MM.1S (cell line): ENCODE data around the gene TMEM30B.

Source experiments
- DNase-seq: peaks from one replicate; pipeline ENCODE4 v3.0.0-alpha.2; 2015
- H2AFZ ChIP-seq: fragments of 300-600 bp; sonication (generic); 2 replicates; pipeline ENCODE4 v1.6.0; 2016; ENCODE audit warnings: antibody characterized with exemption, low read length
- H3F3A ChIP-seq: fragments of 300-600 bp; sonication (generic); 2 replicates; pipeline ENCODE4 v1.6.1; 2016; ENCODE audit warnings: mild to moderate bottlenecking, antibody characterized with exemption, low read length, moderate library complexity, mixed read lengths; ENCODE audit not compliant: insufficient read depth
- H3K27ac ChIP-seq: fragments of 300-600 bp; sonication (generic); 2 replicates; pipeline ENCODE4 v1.5.1; 2016; ENCODE audit warnings: mild to moderate bottlenecking, low read length
- H3K27me3 ChIP-seq: fragments of 300-600 bp; sonication (generic); replicated peaks from 2 replicates; pipeline ENCODE4 v1.6.0; 2016; ENCODE audit warnings: low read length; ENCODE audit not compliant: insufficient read depth
- H3K36me3 ChIP-seq: fragments of 300-600 bp; sonication (generic); replicated peaks from 2 replicates; pipeline ENCODE4 v1.6.1; 2016; ENCODE audit warnings: mild to moderate bottlenecking, low read length, mixed read lengths; ENCODE audit not compliant: insufficient read depth
- H3K4me1 ChIP-seq: fragments of 300-600 bp; sonication (generic); 2 replicates; pipeline ENCODE4 v1.6.1; 2016; ENCODE audit warnings: low read length, mixed read lengths
- H3K4me2 ChIP-seq: fragments of 300-600 bp; sonication (generic); 2 replicates; pipeline ENCODE4 v1.6.0; 2016; ENCODE audit warnings: low read depth, low read length
- H3K4me3 ChIP-seq: fragments of 300-600 bp; sonication (generic); 2 replicates; pipeline ENCODE4 v1.5.1; 2016; ENCODE audit warnings: low read length, mixed read lengths
- H3K79me2 ChIP-seq: fragments of 300-600 bp; sonication (generic); 2 replicates; pipeline ENCODE4 v1.6.1; 2016; ENCODE audit warnings: mixed run types, low read length, mixed read lengths
- H3K9ac ChIP-seq: fragments of 300-600 bp; sonication (generic); 2 replicates; pipeline ENCODE4 v1.6.1; 2016; ENCODE audit warnings: low read length, mixed read lengths
- H3K9me2 ChIP-seq: fragments of 300-600 bp; sonication (generic); replicated peaks from 2 replicates; pipeline ENCODE4 v1.6.1; 2016; ENCODE audit warnings: mild to moderate bottlenecking, low read length, mixed read lengths; ENCODE audit not compliant: insufficient read depth
- H3K9me3 ChIP-seq: fragments of 300-600 bp; sonication (generic); replicated peaks from 2 replicates; pipeline ENCODE4 v1.6.1; 2016; ENCODE audit warnings: mild to moderate bottlenecking, low read length, mixed read lengths; ENCODE audit not compliant: insufficient read depth
- H4K20me1 ChIP-seq: fragments of 300-600 bp; sonication (generic); 2 replicates; pipeline ENCODE4 v1.6.1; 2016; ENCODE audit warnings: mild to moderate bottlenecking, low read length, moderate library complexity, mixed read lengths; ENCODE audit not compliant: insufficient read depth
- CTCF ChIP-seq: fragments of 300-600 bp; sonication (generic); IDR thresholded peaks from 2 replicates; pipeline ENCODE4 v1.5.1; 2016; ENCODE audit warnings: antibody characterized with exemption, low read length, mixed read lengths
- EZH2 ChIP-seq: fragments of 300-600 bp; sonication (generic); optimal IDR thresholded peaks from 2 replicates; pipeline ENCODE3; 2017; ENCODE audit warnings: low read depth, mild to moderate bottlenecking, antibody characterized with exemption, low read length, mixed read lengths
- EZH2phosphoT487 ChIP-seq: fragments of 300-600 bp; sonication (generic); IDR thresholded peaks from 2 replicates; pipeline ENCODE4 v1.6.1; 2018; ENCODE audit warnings: antibody characterized with exemption, low read length

Gene TMEM30B

GRCh38 chr14:61256826-61257468 is 24.2 kb downstream of the TMEM30B start:
- H3K4me3 ChIP-seq = no peak overlapping the region
- H3K36me3 ChIP-seq = no peaks in the 10 kb centered on the region
- H3K79me2 ChIP-seq = no peaks in the 10 kb centered on the region
- no peaks in the 10 kb centered on the region for H3K27me3 ChIP-seq
- DNase-seq = no peak
- TF ChIP-seq EZH2 (no peak), EZH2phosphoT487 (no peak)
- no peak overlapping the region for H3K27ac ChIP-seq
- no peak overlapping the region for H3K9ac ChIP-seq
- no peak overlapping the region for H2AFZ ChIP-seq
- H3F3A ChIP-seq = no peaks in the 10 kb centered on the region
- no peaks in the 10 kb centered on the region for H3K9me3 ChIP-seq
- no peaks in the 10 kb centered on the region for H3K9me2 ChIP-seq
- no peak overlapping the region for H3K4me2 ChIP-seq
- H4K20me1 ChIP-seq = no peaks in the 10 kb centered on the region
- H3K4me1 ChIP-seq = no peaks in the 10 kb centered on the region

DNA sequence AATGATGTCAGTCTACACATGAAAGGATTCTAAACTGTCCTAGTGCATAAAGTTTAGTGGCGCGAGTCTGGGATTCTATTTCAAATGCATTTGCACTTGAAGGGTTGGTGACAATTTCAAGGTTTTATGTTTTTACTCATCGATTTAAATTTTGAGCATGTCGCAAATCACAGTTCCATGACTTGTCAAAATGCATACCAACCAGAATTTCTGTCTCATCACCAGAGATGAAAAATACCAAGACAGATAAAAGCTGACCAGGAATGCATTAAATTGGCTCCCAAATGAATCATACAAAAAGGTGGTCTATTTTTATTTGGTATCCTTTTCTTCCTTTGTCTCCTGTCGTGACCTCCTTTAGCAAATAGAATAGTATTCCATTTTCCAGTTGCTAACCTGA is 25.2 kb downstream of the TMEM30B start:
- no peaks in the 10 kb centered on the region for H3K4me1 ChIP-seq
- no peak overlapping the region for H3K9ac ChIP-seq
- H3K9me2 ChIP-seq = no peaks in the 10 kb centered on the region
- TF ChIP-seq EZH2 (no peak), EZH2phosphoT487 (no peak), CTCF (no peak)
- H3K9me3 ChIP-seq = no peaks in the 10 kb centered on the region
- no peaks in the 10 kb centered on the region for H3F3A ChIP-seq
- no peaks in the 10 kb centered on the region for H3K79me2 ChIP-seq
- H3K36me3 ChIP-seq = no peaks in the 10 kb centered on the region
- DNase-seq = no peak
- H3K4me3 ChIP-seq = no peak overlapping the region
- no peaks in the 10 kb centered on the region for H3K27me3 ChIP-seq
- no peak overlapping the region for H3K4me2 ChIP-seq
- H3K27ac ChIP-seq = no peak overlapping the region
- H4K20me1 ChIP-seq = no peaks in the 10 kb centered on the region
- H2AFZ ChIP-seq = no peak overlapping the region

DNA sequence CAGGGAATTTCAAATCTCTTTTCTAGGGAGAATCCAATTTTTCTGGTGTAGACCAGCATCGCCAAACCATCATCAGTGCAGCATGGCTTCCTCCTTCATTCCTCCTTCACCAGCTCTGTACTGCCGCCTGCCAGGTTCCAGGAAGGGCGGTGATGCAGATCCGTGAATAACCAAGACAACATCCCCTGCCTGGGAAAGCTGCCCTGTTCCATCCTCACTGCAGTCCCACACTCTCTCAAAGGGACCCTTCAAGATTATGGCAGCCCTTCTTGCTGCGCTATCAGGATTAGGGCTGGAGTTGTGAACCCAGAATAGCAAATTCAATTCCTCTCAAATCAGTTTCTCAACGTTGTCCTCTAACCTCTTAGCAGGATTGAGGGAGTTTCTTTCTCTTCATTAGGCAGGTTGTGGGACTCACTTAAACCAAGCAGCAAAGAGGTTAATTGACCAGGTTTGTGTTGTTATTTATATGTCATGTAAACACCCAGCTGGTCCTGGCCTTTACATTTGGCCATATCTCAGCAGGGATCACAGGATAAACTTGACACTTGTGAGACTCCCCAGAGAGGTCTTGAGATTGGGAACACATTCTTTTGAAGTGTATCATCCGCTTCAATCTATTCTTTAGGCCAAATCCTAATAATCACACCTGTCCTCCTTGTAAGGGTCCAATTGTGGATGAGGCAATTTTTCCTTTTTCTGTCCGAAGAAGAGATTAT is 26.2 kb downstream of the TMEM30B start:
- Histone ChIP-seq H3K9me2 (no peaks in the 10 kb centered on the region), H3K4me1 (no peaks in the 10 kb centered on the region), H3K9me3 (no peaks in the 10 kb centered on the region), H2AFZ (no peak overlapping the region), H3K79me2 (no peaks in the 10 kb centered on the region), H4K20me1 (no peaks in the 10 kb centered on the region), H3K36me3 (no peaks in the 10 kb centered on the region), H3F3A (no peaks in the 10 kb centered on the region), H3K27ac (no peak overlapping the region), H3K27me3 (no peaks in the 10 kb centered on the region), H3K4me3 (no peak overlapping the region), H3K4me2 (no peak overlapping the region), H3K9ac (no peak overlapping the region)
- TF ChIP-seq CTCF (no peak), EZH2phosphoT487 (no peak), EZH2 (no peak)
- DNase-seq = no peak
